NCI-H2196 (cell line): ENCODE results near the gene AUP1.

ENCODE experiments used
- DNase-seq: peaks from one replicate; lab custom pipeline; 2025; ENCODE audit not compliant: unreplicated experiment; lab: John Stamatoyannopoulos, UW

Gene AUP1

GRCh38 chr2:74537140-74537539, 7.6 kb upstream of the AUP1 start:
- no peak for DNase-seq

GRCh38 chr2:74536166-74536950, 6.9 kb upstream of the AUP1 start:
- no peak for DNase-seq

GRCh38 chr2:74535440-74535965, 6.0 kb upstream of the AUP1 start:
- DNase-seq = no peak

GRCh38 chr2:74534411-74534810, 4.9 kb upstream of the AUP1 start:
- DNase-seq = no peak

- DNase-seq = no peak
Measured at GRCh38 chr2:74533464-74533863, 4.0 kb upstream of the AUP1 start.

- DNase-seq = no peak
Measured at GRCh38 chr2:74532222-74532621, 2.7 kb upstream of the AUP1 start.

GRCh38 chr2:74531666-74532065, 2.2 kb upstream of the AUP1 start:
- no peak for DNase-seq

GRCh38 chr2:74530239-74531187, 1.0 kb upstream of the AUP1 start:
- DNase-seq = no peak

GRCh38 chr2:74528600-74529356, 728 bp downstream of the AUP1 start:
- DNase-seq = no peak

- no peak for DNase-seq
Measured at GRCh38 chr2:74527741-74528140, 1.8 kb downstream of the AUP1 start.

GRCh38 chr2:74526649-74527230, 2.8 kb downstream of the AUP1 start:
- no peak for DNase-seq

GRCh38 chr2:74525717-74526648, 3.5 kb downstream of the AUP1 start, which contains the start of gene DQX1:
TSS of gene DQX1 (minus strand) at chr2:74526231. CDS start at chr2:74525729, 502 bp downstream.
- no peak for DNase-seq

GRCh38 chr2:74524955-74525716, 4.4 kb downstream of the AUP1 start:
- DNase-seq = no peak

GRCh38 chr2:74524005-74524404, 5.5 kb downstream of the AUP1 start:
- no peak for DNase-seq

- DNase-seq = no peak
Measured at GRCh38 chr2:74522516-74522915, 7.0 kb downstream of the AUP1 start.

GRCh38 chr2:74516650-74517049, 12.9 kb downstream of the AUP1 start:
- no peak for DNase-seq

- no peak for DNase-seq
Measured at GRCh38 chr2:74515981-74516633, 13.4 kb downstream of the AUP1 start.

GRCh38 chr2:74515271-74515980, 14.1 kb downstream of the AUP1 start:
- no peak for DNase-seq
